ENCODE measurements around the gene FANCI.

DNA sequence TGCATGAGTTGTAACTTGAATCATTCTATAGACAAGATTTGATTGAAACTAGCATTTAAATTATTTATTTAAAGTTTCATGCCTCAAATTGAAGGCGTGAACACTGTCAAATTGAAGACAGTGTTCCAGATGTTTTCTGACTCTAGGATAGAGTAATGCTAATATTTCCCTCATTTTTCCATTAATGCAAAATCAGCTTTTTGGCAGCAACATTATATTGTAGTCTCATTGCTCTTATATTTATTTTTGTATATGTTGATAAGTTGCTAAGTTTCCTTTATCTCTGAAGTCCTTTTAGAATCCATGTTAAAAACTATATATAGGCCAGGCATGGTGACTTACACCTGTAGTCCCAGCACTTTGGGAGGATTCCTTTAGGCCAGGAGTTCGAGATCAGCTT, 4.8 kb downstream of the FANCI start:
- TF ChIP-seq, protein P1, sequence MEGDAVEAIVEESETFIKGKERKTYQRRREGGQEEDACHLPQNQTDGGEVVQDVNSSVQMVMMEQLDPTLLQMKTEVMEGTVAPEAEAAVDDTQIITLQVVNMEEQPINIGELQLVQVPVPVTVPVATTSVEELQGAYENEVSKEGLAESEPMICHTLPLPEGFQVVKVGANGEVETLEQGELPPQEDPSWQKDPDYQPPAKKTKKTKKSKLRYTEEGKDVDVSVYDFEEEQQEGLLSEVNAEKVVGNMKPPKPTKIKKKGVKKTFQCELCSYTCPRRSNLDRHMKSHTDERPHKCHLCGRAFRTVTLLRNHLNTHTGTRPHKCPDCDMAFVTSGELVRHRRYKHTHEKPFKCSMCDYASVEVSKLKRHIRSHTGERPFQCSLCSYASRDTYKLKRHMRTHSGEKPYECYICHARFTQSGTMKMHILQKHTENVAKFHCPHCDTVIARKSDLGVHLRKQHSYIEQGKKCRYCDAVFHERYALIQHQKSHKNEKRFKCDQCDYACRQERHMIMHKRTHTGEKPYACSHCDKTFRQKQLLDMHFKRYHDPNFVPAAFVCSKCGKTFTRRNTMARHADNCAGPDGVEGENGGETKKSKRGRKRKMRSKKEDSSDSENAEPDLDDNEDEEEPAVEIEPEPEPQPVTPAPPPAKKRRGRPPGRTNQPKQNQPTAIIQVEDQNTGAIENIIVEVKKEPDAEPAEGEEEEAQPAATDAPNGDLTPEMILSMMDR (IDR thresholded peaks at IDR 0.05 in 8 of 11, conservative IDR thresholded peaks at IDR 0.05 in 3 of 11) = no peak
- TF ChIP-seq POLR2A (IDR thresholded peaks at IDR 0.05) = no peak
- no peak for TF ChIP-seq POLR2AphosphoS5 (IDR thresholded peaks at IDR 0.05)
